IPS-15b (cell line): Measurements from ENCODE around the gene PANX2.

ENCODE experiments used
- H3K27me3 ChIP-seq: one replicate; pipeline ENCODE4 v1.6.1; 2013; ENCODE audit warnings: low read length; ENCODE audit not compliant: control insufficient read depth, insufficient read depth
- H3K36me3 ChIP-seq: one replicate; pipeline ENCODE4 v1.6.1; 2013; ENCODE audit warnings: low read length; ENCODE audit not compliant: control insufficient read depth, insufficient read depth
- H3K4me1 ChIP-seq: one replicate; pipeline ENCODE4 v1.6.1; 2013; ENCODE audit warnings: mild to moderate bottlenecking, low read length; ENCODE audit not compliant: control insufficient read depth, insufficient read depth
- H3K4me3 ChIP-seq: one replicate; pipeline ENCODE4 v1.5.1; 2013; ENCODE audit warnings: low read depth, low read length
- H3K9ac ChIP-seq: one replicate; pipeline ENCODE4 v1.6.1; 2013; ENCODE audit warnings: low read depth, mild to moderate bottlenecking, low read length
- H3K9me3 ChIP-seq: one replicate; pipeline ENCODE4 v1.6.1; 2013; ENCODE audit warnings: mild to moderate bottlenecking, low read length; ENCODE audit not compliant: control insufficient read depth, insufficient read depth

The PANX2 gene

DNA sequence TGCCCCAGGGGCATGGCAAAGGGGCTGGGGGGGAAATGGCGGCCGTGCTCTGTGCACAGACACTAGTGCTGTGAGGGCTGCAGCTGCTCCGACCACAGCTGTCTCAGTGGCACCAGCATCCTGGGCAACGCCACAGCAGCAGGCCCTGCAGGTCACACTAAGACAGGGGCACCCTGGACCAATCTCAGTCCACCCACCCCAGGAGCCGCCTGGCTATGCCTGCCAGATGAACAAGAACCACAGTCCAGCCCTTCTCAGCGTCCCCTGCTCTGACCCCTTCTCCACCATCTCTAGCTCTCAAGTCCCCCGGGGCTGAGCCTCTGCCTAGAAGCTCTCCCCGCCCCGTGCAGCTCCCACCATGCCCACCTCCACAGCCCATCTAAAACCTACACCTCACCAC is 57.8 kb downstream of the PANX2 start:
- no peak overlapping the region for H3K9ac ChIP-seq
- H3K4me1 ChIP-seq = no peaks in the 10 kb centered on the region
- peaks cover 13% of the 10 kb centered on the region for H3K36me3 ChIP-seq
- H3K4me3 ChIP-seq = no peak overlapping the region
- H3K9me3 ChIP-seq = no peaks in the 10 kb centered on the region
- H3K27me3 ChIP-seq = no peaks in the 10 kb centered on the region

DNA sequence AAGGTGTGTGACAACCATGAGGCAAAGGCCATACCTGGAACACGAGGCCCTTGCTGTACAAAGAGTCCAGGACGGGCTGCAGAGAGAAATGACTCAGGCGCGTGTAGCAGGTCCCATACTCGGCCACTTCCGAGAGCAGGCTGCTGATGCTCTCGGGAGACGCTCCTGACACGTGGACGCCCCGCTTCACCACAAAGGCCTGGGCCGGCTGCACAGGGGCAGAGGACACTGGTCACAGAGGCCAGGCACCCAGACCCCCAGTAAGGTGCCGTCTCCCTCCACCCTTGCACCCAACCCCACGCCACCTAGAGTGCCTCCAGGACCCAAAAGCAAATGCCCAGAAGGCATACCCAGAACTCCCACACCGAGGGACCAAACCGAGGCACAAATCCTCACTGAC is 58.8 kb downstream of the PANX2 start:
- Histone ChIP-seq H3K27me3 (no peaks in the 10 kb centered on the region), H3K36me3 (peaks cover 8% of the 10 kb centered on the region), H3K9ac (no peak overlapping the region), H3K4me1 (no peaks in the 10 kb centered on the region), H3K9me3 (no peaks in the 10 kb centered on the region), H3K4me3 (no peak overlapping the region)
